Glomerular endothelial cell (primary cell): Measurements from ENCODE around the gene MCAT. TPM values are rescaled to one million over a fixed set of nuclear protein-coding genes. Genes with fewer than 3 reads are reported as not detected.
"Not testable (repeated sequence)": the region's sequence is repeated elsewhere in the genome, so short reads cannot be mapped to it uniquely, and the experiment has no call there.

Source experiments
- DNase-seq: peaks from one replicate; pipeline ENCODE4 v3.0.0-alpha.2; 2011; ENCODE audit warnings: low read depth, low spot score; ENCODE audit errors: extremely low read depth
- total RNA-seq: library from RNA; depleted of rRNA; stranded (reverse); fragments of >200 nt; gene quantifications from 2 replicates; pipeline ENCODE4 v1.2.3, GENCODE V29; 2015

The MCAT gene
- total RNA-seq, 1 donor from 2014 or later = 27.7 TPM

- DNase-seq = no peak
Observed at GRCh38 chr22:43127166-43127908, 15.9 kb downstream of the MCAT start.

DNA sequence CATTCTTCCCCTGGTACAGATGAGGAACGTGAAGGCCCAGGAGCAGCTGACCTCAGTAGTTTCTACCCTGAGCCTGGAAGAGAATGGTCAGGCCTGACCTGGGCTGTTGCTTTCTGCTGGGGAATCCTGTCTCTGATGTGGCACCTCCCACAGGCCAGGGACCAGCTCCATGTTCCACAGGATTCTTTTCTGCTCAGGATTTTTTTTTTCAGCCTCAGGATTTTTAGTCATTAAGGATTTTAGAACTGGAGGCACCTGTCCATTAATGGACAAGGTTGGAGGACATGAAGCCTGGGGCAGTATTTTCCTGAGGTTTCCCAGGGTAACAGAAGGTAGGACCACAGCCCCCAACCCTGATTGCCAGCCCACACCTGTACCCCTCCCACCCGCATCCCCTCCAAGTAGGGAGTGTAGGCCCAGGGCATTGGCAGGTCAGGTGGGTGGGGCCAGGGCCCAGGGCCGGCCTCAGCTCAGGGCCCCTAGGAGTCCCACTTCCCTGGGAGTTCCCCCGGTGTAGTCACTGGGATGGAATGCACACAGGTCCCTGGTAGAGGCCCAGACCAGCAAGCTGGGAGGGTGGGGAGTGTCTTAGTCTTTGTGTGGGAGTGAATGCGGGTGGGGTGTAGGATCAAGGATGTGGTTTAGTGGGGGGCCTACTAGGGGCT, 16.6 kb downstream of the MCAT start:
- DNase-seq = no peak

GRCh38 chr22:43118953-43119458, 24.2 kb downstream of the MCAT start:
- no peak for DNase-seq

DNA sequence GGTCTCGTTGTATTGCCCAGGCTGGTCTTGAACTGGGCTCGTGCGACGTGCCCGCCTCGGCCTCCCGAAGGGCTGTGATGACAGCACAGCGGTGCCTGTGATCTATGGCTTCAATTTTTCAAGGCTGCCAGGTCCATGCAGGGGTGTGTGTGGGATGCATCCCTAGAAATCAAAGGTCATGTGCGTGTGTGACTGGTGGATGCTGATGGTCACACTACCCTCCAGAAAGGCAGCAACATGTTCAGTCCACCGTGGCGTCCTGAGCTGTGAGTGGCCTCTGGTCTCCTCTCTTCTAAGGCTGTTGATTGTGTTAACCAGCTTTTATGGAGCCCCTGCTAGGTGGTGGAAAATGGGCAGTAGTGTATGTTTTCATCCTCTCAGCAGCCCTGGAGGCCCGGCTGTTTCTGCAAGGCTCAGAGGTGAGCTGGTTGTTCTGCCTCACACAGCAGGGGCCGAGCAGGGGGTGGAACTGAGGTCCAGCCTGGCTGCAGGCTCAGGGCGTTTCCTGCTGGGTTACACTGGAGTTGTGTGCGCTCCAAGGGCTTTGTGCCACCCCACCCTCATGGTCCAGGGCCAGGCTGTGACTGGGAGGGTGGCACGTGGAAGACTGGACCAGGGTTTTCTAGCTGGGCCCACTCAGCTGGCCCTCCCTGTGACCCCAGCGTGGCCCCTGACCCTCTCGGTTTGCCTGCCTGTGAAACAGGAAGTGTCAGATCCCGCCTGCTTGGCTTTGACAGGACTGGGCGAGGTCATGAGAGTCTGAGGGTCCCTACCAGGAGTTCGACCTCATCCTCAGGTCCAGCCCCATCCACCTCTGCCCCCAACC, 25.0 kb downstream of the MCAT start:
- no peak for DNase-seq

GRCh38 chr22:43116932-43117331, 26.3 kb downstream of the MCAT start:
- DNase-seq = no peak

GRCh38 chr22:43114958-43115357, 28.2 kb downstream of the MCAT start:
- DNase-seq = no peak

DNA sequence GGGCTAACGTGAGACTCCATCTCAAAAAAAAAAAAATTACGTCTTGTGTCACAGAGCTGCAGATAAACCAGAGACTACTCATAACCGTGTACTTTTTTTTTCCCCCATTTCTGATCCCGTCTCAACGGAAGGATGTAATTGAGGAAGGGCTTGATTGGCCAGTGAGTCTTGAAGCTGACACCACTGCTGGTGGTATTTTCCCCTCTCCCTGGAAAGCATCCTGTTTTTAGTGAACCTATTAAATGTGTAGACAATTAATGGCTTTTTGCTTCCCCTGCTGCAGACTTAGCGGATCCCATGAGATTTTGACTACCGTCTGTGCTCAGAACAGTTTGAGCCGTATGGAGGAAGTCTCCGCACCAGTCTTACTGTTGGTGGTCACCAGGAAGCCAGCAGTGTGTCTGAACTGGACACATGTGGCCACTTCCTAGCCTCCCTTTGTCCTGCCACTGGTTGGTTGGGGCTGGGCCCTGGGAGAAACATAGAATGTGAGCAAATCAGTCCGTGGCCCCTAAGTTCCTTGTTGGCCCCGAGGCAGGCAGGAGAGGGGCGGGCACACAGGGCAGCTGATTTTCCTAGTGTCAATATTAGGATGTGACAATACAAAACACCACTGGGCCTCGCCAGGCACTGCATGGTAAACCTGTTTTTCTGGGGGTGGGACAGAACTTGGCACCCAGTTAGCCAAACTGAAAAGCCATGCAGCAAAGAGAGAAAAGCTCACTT, 29.5 kb downstream of the MCAT start:
- DNase-seq = no peak

GRCh38 chr22:43110927-43111623, 32.1 kb downstream of the MCAT start:
- DNase-seq = no peak

DNA sequence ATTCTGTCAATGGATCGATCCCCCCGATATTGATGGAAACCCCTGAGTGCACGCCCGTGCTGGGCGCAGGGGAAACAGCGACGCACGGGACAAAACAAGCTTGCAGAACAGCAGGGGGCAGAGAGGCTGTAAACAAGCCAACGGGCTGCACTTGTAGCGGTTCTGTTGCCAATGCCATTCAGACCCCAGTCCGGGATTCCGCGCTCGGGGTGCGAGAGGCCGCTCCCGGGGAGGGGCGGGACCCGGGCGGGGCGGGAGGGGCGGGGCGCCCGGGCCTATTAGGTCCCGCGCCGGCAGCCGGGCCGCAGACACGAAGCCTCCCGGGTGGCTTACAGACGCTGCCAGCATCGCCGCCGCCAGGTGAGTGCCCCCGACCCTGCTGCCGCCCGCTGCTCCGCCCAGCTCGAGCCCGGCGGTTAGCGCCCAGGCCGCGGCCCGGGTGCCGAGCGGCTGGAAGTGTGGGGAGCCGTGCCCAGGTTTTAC, 32.7 kb downstream of the MCAT start, which contains the start of gene BIK:
Gene BIK (plus strand): TSS at position 307 of the 483 bp plus-strand sequence. CDS start 13,273 bp downstream, outside the sequence.
- DNase-seq = no peak

DNA sequence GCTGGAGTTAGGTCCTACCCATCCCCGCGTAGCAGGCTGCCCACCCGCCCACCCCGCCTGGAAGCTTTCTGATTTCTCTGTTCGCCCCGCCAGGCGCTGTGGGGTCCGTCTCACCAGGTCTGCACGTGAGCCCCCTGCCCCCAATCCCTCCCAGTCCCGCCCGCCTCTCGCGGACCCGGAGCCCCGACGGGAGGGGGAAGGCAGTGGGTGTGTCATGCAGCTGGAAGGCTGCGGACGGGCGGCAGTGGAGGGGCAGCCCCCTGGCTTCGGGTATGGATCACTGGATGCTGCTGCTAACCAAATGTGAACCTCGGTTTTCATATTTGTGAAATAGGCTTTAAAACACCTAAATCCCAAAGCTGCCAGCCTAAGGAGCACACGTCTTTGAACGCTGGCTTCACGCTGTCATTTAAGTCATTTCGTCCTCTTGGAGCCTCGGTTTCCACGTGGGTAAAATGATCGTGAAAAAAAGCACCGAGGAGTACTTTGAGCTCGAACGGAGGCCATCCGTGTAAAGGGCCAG, 33.2 kb downstream of the MCAT start:
- DNase-seq = no peak

DNA sequence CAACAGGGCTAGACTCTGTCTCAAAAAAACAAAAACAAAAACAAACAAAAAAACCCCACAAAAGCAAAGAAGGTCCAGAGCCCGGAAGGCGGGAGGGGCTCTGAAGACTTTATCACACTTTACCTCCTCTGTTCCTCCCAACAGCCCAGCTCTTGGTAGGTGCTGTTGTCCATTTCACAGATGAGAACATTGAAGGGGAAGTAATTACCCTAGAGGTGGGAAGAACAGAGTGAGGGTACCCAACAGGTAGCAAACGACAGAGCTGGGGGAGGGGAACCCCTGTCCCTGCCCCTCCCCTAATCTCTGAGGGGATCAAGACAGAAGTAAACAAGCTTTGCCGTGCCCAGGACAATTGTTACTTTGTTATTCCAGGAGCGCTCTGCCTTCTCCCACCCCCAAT, 33.7 kb downstream of the MCAT start:
- no peak for DNase-seq

DNA sequence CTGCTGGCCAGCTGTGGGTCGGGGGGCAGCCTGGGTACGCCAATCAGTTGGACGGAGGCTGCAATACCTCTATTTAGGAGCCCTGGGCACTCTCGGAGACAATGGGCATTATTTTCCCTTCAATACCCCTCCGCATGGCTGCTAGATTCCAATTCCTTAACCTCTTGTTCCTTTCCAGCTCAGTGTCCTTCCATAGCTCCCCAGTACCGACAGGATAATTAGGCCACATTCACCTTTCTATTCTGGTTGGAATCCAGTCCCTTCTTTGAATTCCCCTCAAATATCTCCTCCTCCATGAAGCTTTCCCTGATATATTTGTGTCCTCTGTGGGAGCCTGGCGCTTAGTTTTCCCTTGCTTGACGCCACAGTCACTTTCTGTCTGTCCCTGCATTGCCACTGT, 36.9 kb downstream of the MCAT start:
- DNase-seq = no peak

GRCh38 chr22:43104950-43105349, 38.2 kb downstream of the MCAT start:
- DNase-seq = not testable (repeated sequence)

- DNase-seq = not testable (repeated sequence)
Observed at GRCh38 chr22:43104056-43104625, 39.1 kb downstream of the MCAT start.

DNA sequence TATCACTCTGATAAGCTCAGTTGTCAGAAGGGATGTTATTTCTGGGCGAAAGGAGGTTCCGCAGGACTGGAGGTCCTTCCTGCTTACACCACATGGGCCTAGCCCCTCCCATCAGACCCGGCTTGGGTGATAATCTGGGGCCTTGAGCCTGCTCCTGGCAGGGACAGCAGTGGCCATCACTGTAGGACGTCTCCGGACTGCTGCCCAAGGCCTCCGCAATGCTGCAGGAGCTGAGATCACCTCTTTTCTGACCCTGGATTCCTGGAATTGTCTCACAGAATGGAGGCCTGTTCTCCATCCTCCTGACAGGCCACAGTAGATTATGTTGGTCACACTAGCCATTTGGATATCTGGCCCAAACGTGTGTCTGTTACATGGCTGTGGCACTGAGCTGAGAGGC, 41.9 kb downstream of the MCAT start:
- DNase-seq = no peak

GRCh38 chr22:43100225-43100624, 43.0 kb downstream of the MCAT start:
- no peak for DNase-seq

- DNase-seq = no peak
Observed at GRCh38 chr22:43099095-43099494, 44.1 kb downstream of the MCAT start.

DNA sequence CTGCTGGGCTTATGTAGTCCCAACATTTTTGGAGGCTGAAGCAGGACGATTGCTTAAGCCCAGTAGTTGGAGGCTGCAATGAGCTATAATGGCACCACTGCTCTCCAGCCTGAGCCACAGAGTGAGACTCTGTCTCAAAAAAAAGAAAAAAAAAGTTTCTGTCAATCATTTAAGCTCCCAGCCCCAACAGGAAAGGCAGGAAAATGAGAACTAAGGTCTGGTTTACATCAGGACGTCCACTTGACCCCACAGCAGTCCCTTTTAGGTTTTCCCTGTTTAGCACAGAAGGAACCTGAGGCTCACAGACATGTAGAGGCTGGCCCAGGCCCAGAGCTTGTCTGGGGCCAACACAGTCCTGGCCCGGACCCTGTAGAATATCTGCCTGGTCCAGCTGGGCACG, 44.8 kb downstream of the MCAT start:
- no peak for DNase-seq

- no peak for DNase-seq
Observed at GRCh38 chr22:43096420-43096819, 46.8 kb downstream of the MCAT start.
